B cell (primary cell): ENCODE results near the gene GRIK2.

Source experiments
- EZH2 ChIP-seq: IDR thresholded peaks from 2 replicates; pipeline ENCODE4 v1.6.1; 2012; ENCODE audit warnings: borderline replicate concordance, low read depth, mild to moderate bottlenecking, moderate library complexity, low read length; ENCODE audit not compliant: insufficient read depth, poor library complexity, severe bottlenecking
- TF ChIP-seq, protein P1 (sequence below): fragments of 200-600 bp; IDR thresholded peaks from one replicate; pipeline ENCODE4 v1.8.0; 2022; ENCODE audit warnings: antibody characterized with exemption, mild to moderate bottlenecking

- TF ChIP-seq, protein P1, sequence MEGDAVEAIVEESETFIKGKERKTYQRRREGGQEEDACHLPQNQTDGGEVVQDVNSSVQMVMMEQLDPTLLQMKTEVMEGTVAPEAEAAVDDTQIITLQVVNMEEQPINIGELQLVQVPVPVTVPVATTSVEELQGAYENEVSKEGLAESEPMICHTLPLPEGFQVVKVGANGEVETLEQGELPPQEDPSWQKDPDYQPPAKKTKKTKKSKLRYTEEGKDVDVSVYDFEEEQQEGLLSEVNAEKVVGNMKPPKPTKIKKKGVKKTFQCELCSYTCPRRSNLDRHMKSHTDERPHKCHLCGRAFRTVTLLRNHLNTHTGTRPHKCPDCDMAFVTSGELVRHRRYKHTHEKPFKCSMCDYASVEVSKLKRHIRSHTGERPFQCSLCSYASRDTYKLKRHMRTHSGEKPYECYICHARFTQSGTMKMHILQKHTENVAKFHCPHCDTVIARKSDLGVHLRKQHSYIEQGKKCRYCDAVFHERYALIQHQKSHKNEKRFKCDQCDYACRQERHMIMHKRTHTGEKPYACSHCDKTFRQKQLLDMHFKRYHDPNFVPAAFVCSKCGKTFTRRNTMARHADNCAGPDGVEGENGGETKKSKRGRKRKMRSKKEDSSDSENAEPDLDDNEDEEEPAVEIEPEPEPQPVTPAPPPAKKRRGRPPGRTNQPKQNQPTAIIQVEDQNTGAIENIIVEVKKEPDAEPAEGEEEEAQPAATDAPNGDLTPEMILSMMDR: no peak
- no peak for TF ChIP-seq EZH2
Observed at GRCh38 chr6:101413773-101414172, 20.3 kb downstream of the GRIK2 start.
